GM19023 (cell line): ENCODE results near the gene PCNA.
"Not testable (repeated sequence)": the region's sequence is repeated elsewhere in the genome, so short reads cannot be mapped to it uniquely, and the experiment has no call there.

Experiments used
- ATAC-seq: cut with Tn5 transposase; IDR thresholded peaks from one replicate; pipeline ENCODE4 v1.9.1; 2021; ENCODE audit warnings: mild to moderate bottlenecking, moderate library complexity; ENCODE audit not compliant: unreplicated experiment

The PCNA gene

DNA sequence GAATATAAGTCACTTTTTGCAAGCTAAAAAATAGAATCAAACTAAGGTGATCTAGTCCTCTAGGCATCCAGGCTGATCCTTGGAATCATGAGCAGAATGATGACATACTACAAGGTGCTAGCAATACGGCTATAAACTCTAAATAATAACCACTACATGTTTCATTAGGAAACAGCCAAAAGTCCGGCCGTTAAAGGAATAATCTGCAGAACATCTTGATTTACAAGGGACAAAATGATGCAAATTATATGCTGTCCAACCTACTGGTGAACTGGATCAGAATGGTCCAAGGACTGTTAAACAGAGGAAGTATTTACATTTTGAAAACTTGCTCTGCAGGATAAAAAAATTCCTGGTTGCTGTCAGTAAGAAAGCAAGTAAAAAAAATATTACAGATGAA lies 19.8 kb downstream of the PCNA start:
- not testable (repeated sequence) for ATAC-seq

DNA sequence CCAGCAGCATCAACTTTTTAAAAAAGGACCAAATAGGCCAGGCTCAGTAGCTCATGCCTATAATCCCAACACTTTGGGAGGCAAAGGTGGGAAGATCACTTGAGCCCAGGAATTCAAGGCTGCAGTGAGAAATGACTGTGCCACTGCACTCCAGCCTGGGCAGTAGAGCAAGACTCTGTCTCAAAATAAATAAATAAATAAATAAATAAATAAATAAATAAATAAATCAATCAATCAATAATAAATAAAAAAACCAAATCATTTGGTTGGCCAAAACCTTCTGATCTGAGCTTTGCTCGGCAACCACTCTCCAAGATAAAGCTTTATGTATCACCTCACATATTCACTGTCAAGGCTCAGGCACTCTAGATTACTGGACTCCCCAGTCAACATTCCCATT lies 20.7 kb downstream of the PCNA start:
- ATAC-seq, result not testable (repeated sequence)

DNA sequence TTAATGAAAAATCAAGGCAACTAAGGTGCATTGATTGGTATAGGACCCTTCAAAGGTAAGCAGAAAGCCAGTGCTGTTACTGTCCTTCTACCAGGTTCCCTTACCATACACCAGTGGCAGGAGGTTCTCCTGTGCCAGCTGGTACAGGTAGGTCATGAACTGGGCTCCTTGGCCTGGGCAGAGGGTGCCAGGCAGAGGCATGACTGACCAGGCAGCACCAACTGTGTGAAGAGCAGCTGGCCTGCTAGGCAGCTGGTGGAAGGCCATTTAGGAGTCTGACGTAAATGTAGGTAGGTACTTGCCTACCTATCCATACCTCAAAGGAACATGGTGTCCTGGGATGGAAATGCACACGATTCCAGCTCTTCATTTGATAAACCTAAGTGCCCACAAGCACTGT lies 23.3 kb downstream of the PCNA start:
- ATAC-seq, result no peak

DNA sequence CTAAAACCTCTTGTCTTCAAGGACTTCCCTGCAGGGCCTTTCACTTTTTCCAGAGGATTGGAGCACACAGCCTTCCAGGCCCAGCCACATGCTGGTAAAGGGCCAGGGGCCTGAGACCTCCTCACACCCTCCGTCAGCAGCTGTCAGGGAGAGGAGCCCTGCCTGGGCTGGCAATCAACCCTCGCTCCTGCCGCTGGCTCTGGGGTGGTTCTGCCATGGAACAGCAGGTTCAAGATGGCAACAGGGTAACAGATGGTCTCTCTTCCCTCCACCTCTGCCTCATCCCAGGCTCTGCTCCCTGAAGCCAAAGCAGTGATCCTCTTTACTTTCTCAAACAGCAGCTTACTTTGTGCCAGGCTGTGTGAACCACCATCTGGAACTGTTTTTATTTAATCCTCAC lies 23.8 kb downstream of the PCNA start:
- ATAC-seq, result no peak

DNA sequence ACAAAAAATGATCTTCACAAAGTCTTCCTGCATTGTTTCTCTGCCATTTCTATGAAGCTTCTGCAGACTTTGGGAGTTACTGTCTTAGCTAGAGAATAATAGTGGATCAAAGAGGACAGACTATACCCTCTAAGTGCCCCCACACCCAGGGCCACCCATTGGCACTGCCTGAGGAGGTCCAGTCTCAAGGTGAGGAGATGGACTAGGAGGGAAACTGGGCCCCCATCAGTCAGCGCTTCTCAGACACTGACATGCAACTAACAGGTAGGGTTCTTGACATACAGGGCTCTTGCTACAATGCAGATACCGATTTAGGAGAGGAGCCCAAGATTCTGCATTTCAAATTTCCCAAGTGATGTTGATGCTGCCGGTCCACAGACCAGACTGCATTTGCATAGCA lies 24.3 kb downstream of the PCNA start:
- no peak for ATAC-seq

DNA sequence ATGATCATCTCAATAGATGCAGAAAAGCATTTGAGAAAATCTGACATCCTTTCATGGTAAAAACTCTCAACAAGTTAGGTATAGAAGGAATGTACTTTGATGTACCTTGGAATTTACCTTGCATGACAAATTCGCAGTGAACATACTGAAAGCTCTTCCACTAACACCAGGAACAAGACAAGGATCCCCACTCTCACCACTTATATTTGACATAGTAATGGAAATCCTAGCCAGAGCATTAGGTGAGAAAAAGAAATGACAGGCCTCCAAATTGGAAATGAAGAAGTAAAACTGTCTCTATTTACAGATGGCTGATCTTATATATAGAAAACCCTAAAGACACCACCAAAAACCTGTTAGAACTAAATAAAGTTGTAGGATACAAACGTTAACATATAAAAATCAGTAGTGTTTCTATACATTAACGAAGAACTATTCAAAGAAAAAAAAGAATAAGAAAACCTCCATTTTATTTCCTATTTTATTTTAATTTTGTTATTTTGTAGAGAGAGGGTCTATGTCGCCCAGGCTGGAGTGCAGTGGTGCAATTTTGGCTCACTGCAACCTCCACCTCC lies 26.9 kb downstream of the PCNA start:
- ATAC-seq, result no peak

DNA sequence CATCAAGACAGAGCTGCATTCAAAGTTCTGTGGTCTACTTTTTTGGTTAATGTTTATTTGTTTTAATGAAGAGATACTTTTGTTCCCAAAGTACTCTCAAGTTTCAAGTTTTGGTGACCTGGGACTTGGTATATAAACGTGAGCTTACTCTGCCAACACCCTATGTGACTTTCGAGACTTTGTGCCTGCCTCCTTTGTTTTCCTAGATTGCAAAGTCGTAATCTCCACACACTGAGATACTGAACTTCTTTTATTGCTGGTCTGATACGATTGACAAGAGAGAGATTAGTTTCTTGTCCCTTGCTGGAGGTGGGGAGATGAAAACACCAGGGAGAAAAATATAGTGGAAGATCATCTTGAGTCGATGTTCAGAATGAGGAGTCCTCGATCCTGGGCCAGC lies 27.9 kb downstream of the PCNA start:
- ATAC-seq, result no peak

DNA sequence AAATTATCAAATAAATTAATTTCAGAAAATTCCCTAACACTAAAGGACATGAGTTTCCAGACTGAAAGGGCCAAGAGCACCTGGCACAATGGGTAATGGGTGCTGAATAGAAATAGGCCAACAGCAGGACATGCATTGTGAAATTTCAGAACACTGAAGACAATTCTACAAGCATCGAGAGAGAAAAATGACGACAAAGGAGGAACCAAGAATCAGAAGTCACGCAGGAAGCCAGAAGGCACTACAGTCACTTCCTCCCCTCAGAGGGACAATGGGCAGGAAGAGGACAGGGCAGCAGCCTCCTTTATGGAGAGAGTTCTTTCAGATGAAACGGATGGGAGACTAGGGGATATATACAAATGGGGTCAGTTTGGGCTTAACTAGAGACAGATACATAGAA lies 29.6 kb downstream of the PCNA start:
- ATAC-seq, result no peak

DNA sequence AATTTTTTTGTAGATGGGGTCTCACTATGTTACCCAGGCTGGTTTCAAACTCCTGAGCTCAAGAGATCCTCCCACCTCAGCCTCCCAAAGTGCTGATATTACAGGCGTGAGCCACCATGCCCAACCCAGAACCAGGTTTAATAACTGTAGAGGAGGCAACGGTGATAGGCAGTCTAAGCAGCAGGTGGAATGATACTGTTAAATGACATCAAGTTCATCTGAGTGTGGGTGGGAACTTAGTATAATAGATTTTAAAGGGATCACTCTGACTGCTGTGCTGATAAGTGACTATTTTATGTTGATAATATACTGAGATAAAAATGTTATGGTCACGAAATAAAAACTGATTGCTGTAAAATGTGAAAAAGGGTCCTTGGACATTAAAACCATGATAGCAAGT lies 31.1 kb downstream of the PCNA start:
- ATAC-seq, result no peak

DNA sequence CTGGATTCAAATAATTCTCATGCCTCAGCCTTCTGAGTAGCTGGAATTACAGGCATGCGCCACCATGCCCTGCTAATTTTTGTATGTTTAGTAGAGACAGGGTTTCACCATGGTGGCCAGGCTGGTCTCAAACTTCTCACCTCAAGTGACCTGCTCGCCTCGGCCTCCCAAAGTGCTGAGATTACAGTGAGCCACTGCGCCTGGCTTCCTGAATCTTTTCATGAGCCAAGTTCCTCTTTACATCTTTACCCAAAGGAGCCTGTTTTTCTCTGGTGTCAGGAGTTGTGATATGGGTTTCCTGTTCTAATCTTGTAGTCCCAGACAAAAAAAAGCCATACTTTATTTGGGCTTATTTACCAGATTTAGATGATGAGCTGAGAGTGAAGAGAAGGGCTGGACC lies 34.4 kb downstream of the PCNA start:
- ATAC-seq, result no peak

DNA sequence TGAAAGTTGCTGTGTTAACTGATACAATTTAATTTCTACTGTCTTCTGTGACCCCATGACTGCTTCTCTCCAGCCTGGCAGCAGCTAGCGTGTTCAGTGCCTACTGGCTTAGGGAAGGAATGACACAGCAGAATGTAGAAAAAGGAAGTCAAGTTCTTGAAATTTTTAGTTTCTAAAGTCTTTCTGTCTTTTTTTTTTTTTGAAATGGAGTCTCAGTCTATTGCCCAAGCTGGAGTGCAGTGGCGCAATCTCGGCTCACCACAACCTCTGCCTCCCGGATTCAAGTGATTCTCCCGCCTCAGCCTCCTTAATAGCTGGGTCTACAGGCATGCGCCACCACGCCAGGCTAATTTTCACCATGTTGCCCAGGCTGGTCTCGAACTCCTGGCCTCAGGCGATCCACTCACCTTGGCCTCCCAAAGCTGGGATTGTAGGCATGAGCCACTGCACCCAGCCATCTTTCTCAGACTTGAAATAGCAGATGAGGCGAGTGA lies 39.3 kb downstream of the PCNA start:
- no peak for ATAC-seq

DNA sequence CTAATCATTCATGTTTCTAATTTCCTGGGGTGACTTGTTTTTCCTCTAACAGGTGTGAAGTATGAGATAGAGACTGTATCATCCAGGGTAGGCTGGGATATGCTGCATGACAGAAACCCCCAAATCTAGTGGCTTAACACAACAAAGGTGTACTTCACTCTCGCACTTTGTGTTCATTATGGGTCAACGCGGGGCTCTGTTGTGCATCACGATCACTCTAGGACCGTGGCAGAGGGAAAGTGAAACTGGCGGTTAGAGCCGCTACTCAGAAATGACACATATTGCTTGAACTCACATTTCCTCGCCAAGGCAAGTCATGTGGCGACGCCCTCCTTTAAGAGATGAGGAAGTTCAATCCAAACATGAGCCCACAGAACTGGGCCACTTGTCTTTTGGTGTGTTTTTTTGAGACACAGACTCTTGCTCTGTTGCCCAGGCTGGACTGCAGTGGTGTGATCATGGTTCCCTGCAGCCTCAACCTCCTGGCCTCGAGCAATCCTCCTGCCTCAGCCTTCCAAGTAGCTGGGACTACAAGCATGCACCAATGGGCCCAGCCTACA lies 41.3 kb downstream of the PCNA start:
- ATAC-seq, result peak; percentile 98

DNA sequence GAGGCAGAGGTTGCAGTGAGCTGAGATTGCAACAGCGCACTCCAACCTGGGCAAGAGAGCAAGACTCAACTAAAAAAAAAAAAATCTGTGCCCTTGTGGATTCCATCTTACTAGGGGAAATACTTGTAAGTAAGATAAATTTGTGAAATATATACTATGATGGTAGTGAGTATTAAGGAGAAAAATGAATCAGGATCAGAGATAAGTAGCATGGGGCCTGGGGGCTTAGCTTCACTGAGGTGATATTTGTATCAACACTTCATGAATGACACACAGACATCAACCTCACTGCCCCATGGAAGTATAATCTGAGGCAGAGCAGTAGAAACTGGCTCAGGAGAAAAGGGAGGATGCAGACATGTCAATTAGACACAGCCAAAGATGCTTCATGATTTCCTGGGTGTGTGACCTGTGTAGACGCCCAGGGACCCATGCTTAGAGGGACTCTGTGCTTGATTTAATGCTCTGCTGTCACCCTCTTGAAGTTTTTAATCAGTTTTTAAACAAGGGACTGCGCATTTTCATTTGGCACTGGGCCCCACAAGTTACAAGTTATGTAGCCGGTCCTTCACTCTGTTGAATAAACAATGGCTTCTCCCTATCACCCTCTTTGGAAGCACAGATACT lies 41.9 kb downstream of the PCNA start:
- ATAC-seq, result no peak

DNA sequence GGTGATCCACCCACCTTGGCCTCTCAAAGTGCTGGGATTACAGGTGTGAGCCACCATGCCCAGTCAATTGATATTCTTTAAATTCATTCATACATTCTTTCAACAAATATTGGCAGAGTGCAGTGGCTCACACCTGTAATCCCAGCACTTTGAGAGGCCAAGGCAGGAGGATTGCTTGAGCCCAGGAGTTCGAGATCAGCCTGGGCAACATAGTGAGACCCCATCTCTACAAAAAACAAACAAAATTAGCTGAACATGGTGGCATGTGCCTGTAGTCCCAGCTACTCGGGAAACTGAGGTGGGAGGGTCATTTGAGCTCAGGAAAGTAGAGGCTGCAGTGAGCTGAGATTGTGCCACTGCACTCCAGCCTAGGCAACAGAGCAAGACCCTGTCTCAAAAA lies 42.8 kb downstream of the PCNA start:
- ATAC-seq, result not testable (repeated sequence)

DNA sequence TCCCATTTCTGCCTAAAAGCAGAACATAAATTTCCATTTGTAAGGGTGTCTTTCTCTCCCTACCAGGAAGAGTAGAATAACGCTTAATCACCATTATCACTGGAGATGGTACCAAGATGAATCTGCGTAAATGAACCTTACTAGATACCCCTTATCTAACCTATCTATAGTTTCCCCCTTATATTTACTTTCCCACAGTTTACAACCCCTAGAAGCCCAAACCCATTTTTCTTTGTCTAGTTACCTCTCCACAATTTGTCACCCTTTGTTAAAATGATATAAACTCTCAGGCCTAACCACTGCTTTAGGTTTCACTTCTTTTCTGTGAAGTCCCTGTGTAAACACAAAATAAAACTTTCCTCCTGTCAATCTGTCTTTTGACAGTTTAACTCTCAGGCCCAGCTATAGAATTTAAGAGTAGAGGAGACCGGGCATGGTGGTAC lies 45.5 kb downstream of the PCNA start:
- ATAC-seq, result no peak

DNA sequence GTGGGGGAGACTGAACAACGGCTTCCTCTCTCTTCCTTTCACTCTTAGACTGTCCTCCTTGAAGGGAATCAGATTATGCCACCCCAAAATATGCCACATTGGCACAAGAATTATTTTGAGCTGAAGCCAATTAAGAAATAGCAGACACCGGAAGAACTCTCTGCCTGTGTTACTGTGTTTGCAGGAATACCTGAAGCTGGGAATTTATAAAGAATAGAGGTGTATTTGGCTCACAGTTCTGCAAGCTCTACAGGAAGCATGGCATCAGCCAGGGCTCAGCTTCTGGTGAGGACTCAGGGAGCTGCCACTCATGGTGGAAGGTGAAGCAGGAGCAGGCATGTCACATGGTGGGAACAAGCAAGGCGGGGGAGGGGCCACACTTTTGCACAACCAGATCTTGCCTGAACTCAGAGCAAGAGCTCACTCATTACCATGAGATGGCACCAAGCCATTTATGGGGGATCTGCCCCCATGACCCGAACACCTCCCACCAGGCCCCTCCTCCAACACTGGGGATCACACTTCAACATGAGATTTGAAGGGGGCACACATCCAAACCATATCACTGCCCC lies 46.0 kb downstream of the PCNA start:
- no peak for ATAC-seq

DNA sequence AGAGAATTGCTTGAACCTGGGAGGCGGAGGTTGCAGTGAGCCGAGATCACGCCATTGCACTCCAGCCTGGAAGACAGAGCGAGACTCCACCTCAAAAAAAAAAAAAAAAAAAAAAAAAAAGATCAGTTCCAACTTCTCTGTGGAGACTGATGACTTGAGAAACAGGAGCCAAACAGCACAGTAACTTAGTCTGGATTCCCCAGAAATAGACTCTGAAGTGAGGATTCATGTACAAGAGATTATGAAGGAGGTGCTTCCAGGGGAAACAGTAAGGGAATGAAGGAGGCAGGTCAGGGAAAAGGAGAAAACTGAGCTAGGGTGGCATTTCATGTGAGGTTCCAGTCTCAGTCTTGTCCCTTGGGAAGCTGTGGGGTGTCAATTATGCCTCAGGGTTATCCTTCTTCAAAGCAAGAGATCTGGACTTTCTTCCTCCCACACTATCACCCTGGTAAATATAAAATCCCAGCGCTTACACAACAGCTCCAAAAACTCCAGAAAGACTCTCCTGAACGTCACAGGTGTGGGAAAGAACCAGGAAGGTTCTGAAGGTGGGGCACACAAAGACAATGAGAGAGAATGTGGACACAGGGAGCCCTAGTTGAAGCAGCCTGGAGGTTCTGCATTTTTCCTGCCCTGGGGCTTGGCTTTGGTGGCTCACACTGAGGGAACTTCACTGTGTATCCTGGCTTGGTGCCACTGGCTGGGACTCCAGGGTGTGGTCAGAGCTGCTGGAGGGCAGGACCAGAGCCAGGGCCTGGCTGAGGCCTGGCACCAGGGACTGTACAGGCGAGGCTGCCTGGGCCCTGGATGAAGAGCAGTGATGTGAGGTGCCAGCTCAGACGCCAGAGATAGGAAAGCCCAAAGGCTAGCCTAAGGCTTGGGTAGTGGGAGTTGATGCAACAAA lies 46.8 kb downstream of the PCNA start:
- no peak for ATAC-seq

DNA sequence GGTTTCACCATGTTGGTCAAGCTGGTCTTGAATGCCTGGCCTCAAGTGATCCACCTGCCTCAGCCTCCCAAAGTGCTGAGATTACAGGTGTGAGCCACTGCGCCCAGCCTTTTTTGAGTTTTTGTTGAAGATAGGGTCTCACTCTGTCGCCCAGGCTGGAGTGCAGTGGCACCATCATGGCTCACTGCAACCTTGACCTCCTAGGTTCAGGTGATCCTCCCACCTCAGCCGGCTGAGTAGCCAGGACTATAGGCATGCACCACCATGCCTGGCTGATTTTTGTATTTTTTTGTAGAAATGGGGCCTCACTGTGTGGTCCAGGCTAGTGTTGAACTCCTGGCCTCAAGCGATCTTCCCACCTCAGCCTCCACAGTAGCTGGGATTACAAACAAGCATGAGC lies 47.8 kb downstream of the PCNA start:
- ATAC-seq, result not testable (repeated sequence)

DNA sequence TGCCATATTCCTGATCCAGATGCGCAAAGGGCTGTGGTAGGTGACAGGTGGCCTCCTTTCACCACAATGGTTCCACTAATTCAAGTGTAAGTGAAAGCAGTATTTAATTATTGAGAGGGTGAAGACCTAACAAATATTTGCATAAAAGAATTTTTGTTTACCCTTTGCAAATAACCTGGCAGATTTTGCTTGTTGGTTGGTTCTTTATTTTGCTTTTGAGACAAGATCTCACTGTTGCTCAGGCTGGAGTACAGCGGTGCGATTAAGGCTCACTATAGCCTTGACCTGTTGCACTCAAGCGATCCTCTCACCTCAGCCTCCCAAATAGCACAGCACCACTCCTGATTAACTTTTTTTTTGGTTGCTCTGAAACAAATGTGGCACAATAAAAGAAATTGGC lies 49.2 kb downstream of the PCNA start:
- no peak for ATAC-seq

DNA sequence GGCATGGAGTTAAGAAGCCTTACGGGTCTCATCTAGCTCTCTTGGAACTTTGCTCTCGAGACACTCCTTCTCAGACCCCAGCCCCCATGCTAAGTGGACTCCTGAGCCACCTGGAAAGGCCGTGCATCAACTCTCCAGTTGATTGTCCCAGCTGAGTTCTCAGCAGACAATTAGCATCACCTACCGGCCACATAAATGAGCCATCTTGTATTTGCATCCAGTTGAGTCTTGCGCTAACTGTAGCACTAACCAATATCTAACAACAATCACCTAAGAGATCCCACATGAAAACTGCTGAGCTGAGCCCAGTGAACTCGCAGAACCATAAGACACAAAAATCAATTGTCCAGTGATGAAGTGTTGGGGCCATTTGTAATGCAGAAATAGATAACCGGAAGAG lies 49.7 kb downstream of the PCNA start:
- no peak for ATAC-seq

DNA sequence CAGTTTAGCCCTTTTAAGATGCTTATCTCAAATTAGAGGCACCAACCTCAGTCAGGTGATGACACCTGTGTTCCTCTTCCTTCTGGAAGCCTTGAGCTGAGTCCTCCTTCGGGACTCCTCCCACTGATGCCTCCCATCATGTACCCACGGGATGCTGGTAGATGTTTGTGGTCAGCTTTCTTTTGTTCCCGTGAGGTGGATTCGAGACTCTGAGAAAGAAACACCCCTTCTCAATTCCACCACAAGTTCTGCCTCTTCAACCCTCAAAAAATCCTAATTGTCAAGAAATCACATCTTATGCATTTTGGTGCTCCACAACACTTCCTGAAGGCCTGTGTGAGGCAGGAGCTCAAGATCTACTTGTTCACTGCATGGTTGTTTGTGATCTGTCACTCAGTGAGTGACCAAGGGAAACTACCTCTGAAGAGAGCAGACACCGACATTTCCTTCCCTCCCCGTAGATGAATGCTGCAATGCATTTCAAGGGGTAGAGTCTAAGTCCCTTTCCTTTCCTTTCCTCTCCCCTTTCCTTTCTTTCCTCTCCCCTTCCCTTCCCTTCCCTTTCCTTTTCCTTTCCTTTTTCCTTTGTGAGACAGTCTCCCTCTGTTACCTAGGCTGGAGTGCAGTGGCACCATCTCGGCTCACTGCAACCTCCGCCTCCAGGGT lies 50.5 kb downstream of the PCNA start:
- ATAC-seq, result no peak
